H1 (cell line): ENCODE data around the gene CYP11A1. TPM values are rescaled to one million over a fixed set of nuclear protein-coding genes. Genes with fewer than 3 reads are reported as not detected.

Experiments used
- CTCF ChIA-PET: fragments of 300-600 bp; sonication (Branson Sonifier 250); formaldehyde crosslinking; loops from one replicate; lab custom pipeline; 2021; ENCODE audit not compliant: partially characterized antibody; lab: Charles Lee
- POLR2A ChIA-PET: fragments of 300-600 bp; sonication (Branson Sonifier 250); formaldehyde crosslinking; loops from one replicate; lab custom pipeline; 2021; ENCODE audit warnings: inconsistent platforms; ENCODE audit not compliant: partially characterized antibody; lab: Charles Lee
- DNase-seq, 2 experiments: peaks; one replicate each; pipeline versions ENCODE4 v3.0.0 to v3.0.0-alpha.2; 2010 to 2022; ENCODE audit warnings: low spot score in 2 of 2, low read depth in 1 of 2, mixed read lengths in 1 of 2
- FAIRE-seq: peaks from 2 replicates; lab custom pipeline; 2011; peaks lifted over from hg19 to GRCh38; lab: Jason Lieb, UNC
- H2AFZ ChIP-seq: 2 replicates; pipeline ENCODE4 v1.8.1; 2012; ENCODE audit warnings: low read length, inconsistent platforms
- H2AK5ac ChIP-seq: 2 replicates; pipeline ENCODE4 v1.6.1; 2013; ENCODE audit warnings: low read depth, low read length
- H2BK120ac ChIP-seq: replicated peaks from 2 replicates; pipeline ENCODE3; 2013; ENCODE audit warnings: low read depth, low read length, inconsistent platforms
- H2BK12ac ChIP-seq: 2 replicates; pipeline ENCODE4 v1.6.1; 2013; ENCODE audit warnings: low read depth, low read length
- H2BK15ac ChIP-seq: 2 replicates; pipeline ENCODE4 v1.6.1; 2013; ENCODE audit warnings: low read length
- H2BK20ac ChIP-seq: 2 replicates; pipeline ENCODE4 v1.6.1; 2013; ENCODE audit warnings: low read length
- H2BK5ac ChIP-seq: 2 replicates; pipeline ENCODE4 v1.6.1; 2013; ENCODE audit warnings: low read depth, low read length
- H3K14ac ChIP-seq: 2 replicates; pipeline ENCODE4 v1.6.1; 2013; ENCODE audit warnings: inconsistent platforms; ENCODE audit not compliant: insufficient read length
- H3K18ac ChIP-seq: 2 replicates; pipeline ENCODE4 v1.6.1; 2013; ENCODE audit warnings: low read length; ENCODE audit errors: extremely low read depth
- H3K23ac ChIP-seq: 2 replicates; pipeline ENCODE4 v1.6.1; 2013; ENCODE audit warnings: inconsistent platforms; ENCODE audit not compliant: insufficient read length
- H3K23me2 ChIP-seq: 2 replicates; pipeline ENCODE4 v1.6.1; 2013; ENCODE audit warnings: low read depth, low read length
- H3K27ac ChIP-seq: 2 replicates; pipeline ENCODE4 v1.6.1; 2011; ENCODE audit warnings: low read depth, low read length, inconsistent platforms
- H3K27me3 ChIP-seq, 4 experiments: replicated peaks in 1 of 4; 1 replicate in 1 of 4; 2 replicates in 3 of 4; pipeline versions ENCODE4 v1.6.1 to v1.8.1; 2011 to 2013; ENCODE audit warnings: low read length in 3 of 4, mild to moderate bottlenecking in 3 of 4, inconsistent platforms in 2 of 4, mixed read lengths in 2 of 4, moderate library complexity in 1 of 4; ENCODE audit not compliant: control insufficient read depth in 3 of 4, insufficient read depth in 3 of 4; ENCODE audit errors: extremely low read depth in 1 of 4
- H3K36me3 ChIP-seq, 4 experiments: 2 replicates each; pipeline versions ENCODE4 v1.6.1 to v1.8.1; 2011 to 2013; ENCODE audit warnings: mild to moderate bottlenecking in 4 of 4, low read length in 3 of 4, moderate library complexity in 2 of 4, control low read depth in 1 of 4, inconsistent platforms in 1 of 4; ENCODE audit not compliant: insufficient read depth in 4 of 4, control insufficient read depth in 2 of 4
- H3K4ac ChIP-seq: replicated peaks from 2 replicates; pipeline ENCODE3; 2013; ENCODE audit warnings: low read length, low read depth, mixed read lengths, inconsistent platforms; ENCODE audit not compliant: insufficient read length
- H3K4me1 ChIP-seq, 4 experiments: replicated peaks in 1 of 4; 1 replicate in 1 of 4; 2 replicates in 3 of 4; pipeline versions ENCODE4 v1.6.1 to v1.8.1; 2011 to 2013; ENCODE audit warnings: low read length in 3 of 4, inconsistent platforms in 2 of 4, mixed read lengths in 1 of 4; ENCODE audit not compliant: insufficient read depth in 4 of 4, control insufficient read depth in 3 of 4
- H3K4me2 ChIP-seq, 2 experiments: 2 replicates each; pipeline versions ENCODE4 v1.6.1 to v1.8.1; 2011 to 2013; ENCODE audit warnings: low read depth in 2 of 2, low read length in 2 of 2, control low read depth in 1 of 2, inconsistent platforms in 1 of 2, mild to moderate bottlenecking in 1 of 2; ENCODE audit not compliant: insufficient read depth in 1 of 2
- H3K4me3 ChIP-seq, 4 experiments: fragments of 200-600, 300-600 bp in 1 of 4; sonication (generic), shearing (Covaris generic), sonication (Bioruptor Twin) in 1 of 4; 2 replicates each; pipeline versions ENCODE4 v1.5.1 to v1.8.1; 2011 to 2016; ENCODE audit warnings: low read length in 4 of 4, low read depth in 3 of 4, control low read depth in 2 of 4, inconsistent platforms in 2 of 4, mild to moderate bottlenecking in 2 of 4, mixed read lengths in 1 of 4, moderate library complexity in 1 of 4; ENCODE audit not compliant: insufficient read depth in 2 of 4; ENCODE audit errors: extremely low read depth in 1 of 4
- H3K56ac ChIP-seq: replicated peaks from 2 replicates; pipeline ENCODE3; 2013; ENCODE audit warnings: low read depth, mild to moderate bottlenecking, mixed read lengths, low read length, inconsistent platforms; ENCODE audit not compliant: insufficient read length
- H3K79me1 ChIP-seq: 2 replicates; pipeline ENCODE4 v1.6.1; 2013; ENCODE audit warnings: low read depth, low read length, control low read depth
- H3K79me2 ChIP-seq, 2 experiments: 2 replicates each; pipeline versions ENCODE4 v1.6.1 to v1.8.1; 2012 to 2013; ENCODE audit warnings: low read length in 2 of 2, mild to moderate bottlenecking in 2 of 2, inconsistent platforms in 1 of 2; ENCODE audit not compliant: insufficient read depth in 2 of 2, control insufficient read depth in 1 of 2
- H3K9ac ChIP-seq, 4 experiments: replicated peaks in 1 of 4; 1 replicate in 1 of 4; 2 replicates in 3 of 4; pipeline versions ENCODE4 v1.6.1 to v1.8.1; 2011 to 2013; ENCODE audit warnings: low read depth in 3 of 4, low read length in 3 of 4, control low read depth in 2 of 4, mild to moderate bottlenecking in 2 of 4, moderate library complexity in 2 of 4, inconsistent platforms in 1 of 4; ENCODE audit errors: extremely low read depth in 1 of 4
- H3K9me3 ChIP-seq, 2 experiments: 2 replicates each; pipeline versions ENCODE4 v1.6.1 to v1.8.1; 2012 to 2013; ENCODE audit warnings: mild to moderate bottlenecking in 2 of 2, moderate library complexity in 2 of 2, control low read depth in 1 of 2, inconsistent platforms in 1 of 2, low read depth in 1 of 2, low read length in 1 of 2, mixed read lengths in 1 of 2; ENCODE audit not compliant: insufficient read depth in 2 of 2
- H4K20me1 ChIP-seq, 2 experiments: replicated peaks in 1 of 2; 2 replicates each; pipeline versions ENCODE3 to v1.8.1; 2011 to 2013; ENCODE audit warnings: inconsistent platforms in 2 of 2, low read length in 2 of 2, mild to moderate bottlenecking in 1 of 2; ENCODE audit not compliant: insufficient read depth in 2 of 2, control insufficient read depth in 1 of 2
- H4K5ac ChIP-seq: 2 replicates; pipeline ENCODE4 v1.6.1; 2013; ENCODE audit warnings: low read length, low read depth, mixed read lengths, inconsistent platforms; ENCODE audit not compliant: insufficient read length
- H4K8ac ChIP-seq: 2 replicates; pipeline ENCODE4 v1.8.0; 2013; ENCODE audit warnings: mild to moderate bottlenecking, moderate library complexity, low read length, inconsistent platforms; ENCODE audit not compliant: insufficient read depth; ENCODE audit errors: extremely low read depth
- H4K91ac ChIP-seq: replicated peaks from 2 replicates; pipeline ENCODE3; 2013; ENCODE audit warnings: low read length, mixed read lengths, inconsistent platforms; ENCODE audit not compliant: insufficient read length
- BCL11A ChIP-seq, 2 experiments: IDR thresholded peaks; one replicate each; pipeline ENCODE4 v1.6.1; 2011; ENCODE audit warnings: low read depth in 2 of 2, low read length in 2 of 2, mild to moderate bottlenecking in 2 of 2
- CREB1 ChIP-seq: IDR thresholded peaks from 2 replicates; pipeline ENCODE4 v1.6.1; 2012; ENCODE audit warnings: inconsistent platforms
- EGR1 ChIP-seq: IDR thresholded peaks from 2 replicates; pipeline ENCODE4 v1.6.1; 2011; ENCODE audit warnings: low read depth, low read length, borderline replicate concordance
- GABPA ChIP-seq: IDR thresholded peaks from 2 replicates; pipeline ENCODE4 v1.6.1; 2011; ENCODE audit warnings: mild to moderate bottlenecking, low read length, moderate library complexity, borderline replicate concordance; ENCODE audit not compliant: insufficient read depth
- MAX ChIP-seq: IDR thresholded peaks from 2 replicates; pipeline ENCODE4 v1.6.1; 2012; ENCODE audit warnings: inconsistent platforms
- SAP30 ChIP-seq: fragments of 300-600 bp; sonication (generic); IDR thresholded peaks from 2 replicates; pipeline ENCODE4 v1.7.1; 2012; ENCODE audit warnings: low read length, moderate library complexity, mild to moderate bottlenecking, inconsistent platforms; ENCODE audit not compliant: insufficient read depth, insufficient replicate concordance
- SP2 ChIP-seq: IDR thresholded peaks from 2 replicates; pipeline ENCODE4 v1.6.1; 2012; ENCODE audit warnings: mild to moderate bottlenecking, low read length, inconsistent platforms
- SUZ12 ChIP-seq: fragments of 200-600 bp; sonication (generic); IDR thresholded peaks from 2 replicates; pipeline ENCODE4 v1.6.1; 2012; ENCODE audit warnings: mild to moderate bottlenecking, inconsistent platforms, low read length, moderate library complexity, mixed read lengths
- WGBS, 2 experiments: shearing (Covaris generic) in 1 of 2; methylation state at CpG; one replicate each; pipeline versions ENCODE4 v1.1.6 to v1.1.7; 2013 to 2015; ENCODE audit warnings: low lambda C conversion rate in 2 of 2, mixed read lengths in 2 of 2, inconsistent platforms in 1 of 2, low coverage in 1 of 2, missing lambda C conversion rate in 1 of 2; ENCODE audit not compliant: insufficient replicate concordance in 2 of 2, insufficient coverage in 1 of 2, insufficient read length in 1 of 2; ENCODE audit errors: extremely low coverage in 1 of 2, missing lambda C conversion rate in 1 of 2; 5-methylcytosine and 5-hydroxymethylcytosine counted together
- polyA plus RNA-seq, 7 experiments: library from polyadenylated mRNA; depleted of rRNA in 3 of 7; stranded (reverse) in 5 of 7; unstranded in 2 of 7; fragments of >200 nt in 5 of 7; fragments of 200-250 nt in 2 of 7; gene quantifications; 1 replicate in 5 of 7; 2 replicates in 1 of 7; 4 replicates in 1 of 7; pipeline versions ENCODE4 v1.2.1 to v1.2.3, GENCODE V29; 2011 to 2013; ENCODE audit warnings: missing spikeins in 2 of 7, mixed read lengths in 2 of 7
- total RNA-seq: library from RNA; stranded (reverse); fragmentation: NEBNext Ultra II Directional; extraction: Animal tissue kit (Norgen Biotek cat#: 25700); gene quantifications from 2 replicates; pipeline ENCODE4 v1.2.1, GENCODE V29; 2021

Gene CYP11A1
- total and polyA plus RNA-seq, 2 of the 8 experiments (the other 6 are each of a cell fraction or from before 2014, with no cell fraction given), result 1.9 to 7.2 TPM

- Histone ChIP-seq H4K8ac (no peak overlapping the region), H2BK5ac (no peak overlapping the region; the same call in 1 of the 2 replicates), H3K9ac (no peak overlapping the region), H3K79me2 (no peaks in the 10 kb centered on the region), H3K56ac (no peak overlapping the region), H3K14ac (no peak overlapping the region), H4K91ac (no peak overlapping the region), H4K5ac (no peak overlapping the region), H3K4ac (no peak overlapping the region), H3K23me2 (no peaks in the 10 kb centered on the region), H3K79me1 (no peaks in the 10 kb centered on the region), H3K9me3 (no peaks in the 10 kb centered on the region), H3K4me1 (peaks cover 0 to 10% (median 3%) of the 10 kb centered on the region in 4 experiments; a peak in 5 of 7 replicates), H3K18ac (no peak overlapping the region), H2BK12ac (no peak overlapping the region), H2BK20ac (no peak overlapping the region), H3K27me3 (no peaks in the 10 kb centered on the region; a peak in 2 of 7 replicates), H3K23ac (no peak overlapping the region), H2BK15ac (no peak overlapping the region), H3K27ac (no peak overlapping the region), H3K4me3 (no peak overlapping the region), H2AFZ (no peak overlapping the region), H3K36me3 (peaks cover 0 to 6% (median 1%) of the 10 kb centered on the region in 4 experiments; a peak in 4 of 8 replicates), H4K20me1 (peaks cover 0 to 3% of the 10 kb centered on the region in 2 experiments), H2BK120ac (no peak overlapping the region), H3K4me2 (no peak overlapping the region), H2AK5ac (no peak overlapping the region)
- 81% methylated on average over 2 of the region's 2 CpGs; no CpG with 5 or more reads in 1 of the 2 experiments for WGBS, 2 experiments
- POLR2A ChIA-PET, result no interaction called here
- CTCF ChIA-PET, result interaction anchor here (2.3 to 5.5 kb wide), 2 partner anchors 14 to 31 kb away, joined by 12 to 30 read pairs; no protein-coding TSS in a partner anchor
- FAIRE-seq (no peak), DNase-seq (no peak)
- TF ChIP-seq BCL11A (IDR thresholded peaks at IDR 0.05; ENCODE audit: low read depth in 2 of 2, low read length in 2 of 2), result no peak
- TF ChIP-seq SP2, result no peak
- no peak for TF ChIP-seq EGR1
- TF ChIP-seq MAX, result no peak
- TF ChIP-seq GABPA, result no peak
- no peak for TF ChIP-seq SAP30
- TF ChIP-seq SUZ12, result no peak
- TF ChIP-seq CREB1, result no peak
Observed at GRCh38 chr15:74408385-74408784, 40.9 kb upstream of the CYP11A1 start.
